Activated CD4-positive, alpha-beta T cell treated with anti-CD3 and anti-CD28 coated beads, Interleukin-2, Interleukin-4, amounts not matched to agents 100 ng/mL and 50 ng/mL, durations not matched to agents 16 hours and 8 hours (primary cell): Measurements from ENCODE around the gene SGF29.
"Not testable (repeated sequence)": the region's sequence is repeated elsewhere in the genome, so short reads cannot be mapped to it uniquely, and the experiment has no call there.

Experiments used
- DNase-seq: peaks from one replicate; pipeline ENCODE4 v3.0.0-alpha.2; 2020; ENCODE audit warnings: low spot score

Gene SGF29

DNA sequence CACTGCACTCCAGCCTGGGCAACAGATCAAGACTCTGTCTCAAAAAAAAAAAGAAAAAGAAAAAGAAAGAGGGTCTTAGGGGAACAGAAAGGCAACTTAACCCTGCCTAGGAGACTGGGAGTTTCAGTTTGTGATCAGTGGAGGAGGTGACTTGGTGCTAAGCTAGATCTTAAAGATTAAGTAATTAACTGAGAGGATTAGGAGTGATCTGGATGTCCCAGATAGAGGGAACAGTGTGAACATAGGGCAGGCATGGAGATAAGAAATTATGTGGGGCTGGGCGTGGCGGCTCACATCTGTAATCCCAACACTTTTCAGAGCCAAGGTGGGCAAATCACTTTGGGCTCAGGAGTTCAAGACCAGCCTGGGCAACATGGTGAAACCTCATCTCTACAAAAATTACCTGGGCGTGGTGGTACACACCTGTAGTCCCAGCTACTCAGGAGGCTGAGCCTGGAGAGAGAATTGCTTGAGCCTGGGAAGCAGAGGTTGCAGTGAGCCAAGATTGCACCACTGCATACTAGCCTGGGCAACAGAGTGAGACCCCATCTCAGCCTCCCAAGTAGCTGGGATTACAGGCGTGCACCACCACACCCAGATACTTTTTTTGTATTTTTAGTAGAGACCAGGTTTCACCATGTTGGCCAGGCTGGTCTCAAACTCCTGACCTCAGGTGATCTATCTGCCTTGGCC lies 12.7 kb downstream of the SGF29 start:
- not testable (repeated sequence) for DNase-seq

DNA sequence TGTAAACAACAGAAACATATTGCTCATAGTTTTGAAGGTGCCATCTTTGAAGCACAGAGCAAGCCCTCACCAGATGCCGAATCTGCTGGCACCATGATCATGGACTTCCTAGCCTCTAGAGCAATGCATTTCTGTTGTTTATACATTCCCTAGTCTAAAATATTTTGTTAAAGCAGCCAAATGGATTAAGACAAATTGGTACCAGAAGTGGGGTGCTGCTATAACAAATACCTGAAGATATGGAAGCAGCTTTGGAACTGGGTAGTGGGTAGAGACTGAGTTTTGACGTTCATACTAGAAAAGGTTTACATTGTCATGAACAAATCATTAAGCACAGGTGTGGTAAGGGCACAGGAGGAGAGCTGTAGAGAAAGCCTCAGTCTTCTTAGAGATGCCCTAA lies 13.6 kb downstream of the SGF29 start:
- DNase-seq: no peak

DNA sequence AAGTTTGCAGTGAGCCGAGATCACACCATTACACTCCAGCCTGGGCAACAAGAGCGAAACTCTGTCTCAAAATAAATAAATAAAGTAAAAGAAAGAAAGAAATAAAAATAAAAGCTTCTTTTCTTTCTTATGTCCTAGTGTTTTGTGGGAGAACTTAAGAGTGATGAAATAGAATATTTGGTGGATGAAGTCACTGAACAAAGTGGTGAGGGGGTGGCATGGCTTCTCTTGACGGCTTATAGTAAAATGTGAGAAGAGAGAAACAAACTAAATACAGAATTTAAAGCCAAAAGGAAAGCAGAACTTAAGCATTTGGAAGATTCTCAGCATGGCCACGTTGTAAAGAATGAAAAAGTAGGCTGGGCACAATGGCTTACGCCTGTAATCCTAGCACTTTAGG lies 15.3 kb downstream of the SGF29 start:
- DNase-seq: no peak

DNA sequence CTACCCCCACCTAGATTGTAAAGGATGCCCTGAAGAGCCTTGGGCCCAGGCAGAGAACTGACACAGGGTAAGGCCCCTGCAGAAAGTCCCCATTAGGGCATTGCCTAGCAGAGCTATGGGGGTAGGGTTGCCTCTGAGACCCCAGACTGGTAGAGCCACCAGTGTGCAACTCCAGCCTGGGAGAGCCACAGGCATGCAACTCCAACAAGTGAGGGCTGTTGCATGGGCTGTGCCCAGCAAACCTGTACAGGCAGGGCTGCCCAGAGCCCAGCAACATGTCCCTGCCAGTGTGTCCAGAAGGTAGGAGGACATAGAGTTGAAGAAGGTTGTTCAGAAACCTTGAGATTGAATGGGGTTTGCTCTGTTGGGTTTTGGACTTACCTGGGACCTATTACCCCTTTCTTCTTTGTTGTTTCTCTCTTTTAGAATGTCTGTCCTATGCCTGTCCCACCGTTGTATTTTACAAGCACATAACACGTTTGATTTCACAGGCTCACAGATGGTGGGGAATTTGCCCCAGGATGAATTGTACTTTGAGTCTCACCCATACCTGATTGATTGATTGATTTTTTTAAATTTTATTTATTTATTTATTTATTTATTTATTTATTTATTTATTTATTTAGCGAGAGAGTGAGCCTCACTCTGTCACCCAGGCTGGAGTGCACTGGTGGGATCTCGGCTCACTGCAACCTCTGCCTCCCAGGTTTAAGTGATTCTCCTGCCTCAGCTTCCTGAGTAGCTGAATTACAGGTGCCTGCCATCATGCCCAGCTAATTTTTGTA lies 16.4 kb downstream of the SGF29 start:
- no peak for DNase-seq

DNA sequence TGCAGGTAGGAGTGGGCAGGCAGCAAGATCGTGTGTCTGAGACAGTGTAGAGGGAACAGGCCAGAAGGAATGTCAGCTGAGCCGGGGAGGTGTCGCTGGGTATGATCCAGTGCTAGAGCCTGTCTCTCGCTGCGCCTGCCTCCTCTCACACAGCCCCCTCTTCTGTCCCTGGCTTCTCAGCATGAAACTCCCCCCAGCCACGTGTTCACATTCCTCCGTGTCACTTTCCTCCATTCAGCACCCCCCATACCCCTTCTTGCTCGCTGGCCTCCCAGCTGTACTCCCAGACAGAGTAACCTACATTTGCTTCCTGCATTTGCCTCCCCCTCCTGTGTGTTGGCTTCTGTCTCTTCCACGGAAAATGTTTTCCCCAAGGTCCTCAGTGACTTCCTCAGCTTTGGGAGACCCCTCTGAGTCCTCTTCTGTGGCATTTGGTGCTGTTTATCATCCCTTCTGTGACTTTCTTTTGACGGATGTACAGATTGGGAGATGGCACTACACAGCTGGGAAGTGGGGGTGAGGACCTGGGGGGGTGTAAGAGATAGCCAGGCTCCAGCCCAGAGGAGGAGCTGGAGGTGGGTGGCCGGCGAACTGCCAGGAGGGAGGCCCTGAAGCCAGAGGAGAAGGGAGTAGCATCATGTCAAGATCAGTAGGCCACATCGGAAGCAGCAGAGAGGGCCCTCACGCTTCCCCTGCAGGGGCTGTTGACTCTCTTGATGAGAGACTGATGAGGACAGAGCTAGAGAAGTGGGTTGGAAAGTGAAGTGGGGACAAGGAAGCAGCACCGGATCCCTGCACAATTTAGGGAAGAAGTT lies 19.2 kb downstream of the SGF29 start:
- DNase-seq: no peak

DNA sequence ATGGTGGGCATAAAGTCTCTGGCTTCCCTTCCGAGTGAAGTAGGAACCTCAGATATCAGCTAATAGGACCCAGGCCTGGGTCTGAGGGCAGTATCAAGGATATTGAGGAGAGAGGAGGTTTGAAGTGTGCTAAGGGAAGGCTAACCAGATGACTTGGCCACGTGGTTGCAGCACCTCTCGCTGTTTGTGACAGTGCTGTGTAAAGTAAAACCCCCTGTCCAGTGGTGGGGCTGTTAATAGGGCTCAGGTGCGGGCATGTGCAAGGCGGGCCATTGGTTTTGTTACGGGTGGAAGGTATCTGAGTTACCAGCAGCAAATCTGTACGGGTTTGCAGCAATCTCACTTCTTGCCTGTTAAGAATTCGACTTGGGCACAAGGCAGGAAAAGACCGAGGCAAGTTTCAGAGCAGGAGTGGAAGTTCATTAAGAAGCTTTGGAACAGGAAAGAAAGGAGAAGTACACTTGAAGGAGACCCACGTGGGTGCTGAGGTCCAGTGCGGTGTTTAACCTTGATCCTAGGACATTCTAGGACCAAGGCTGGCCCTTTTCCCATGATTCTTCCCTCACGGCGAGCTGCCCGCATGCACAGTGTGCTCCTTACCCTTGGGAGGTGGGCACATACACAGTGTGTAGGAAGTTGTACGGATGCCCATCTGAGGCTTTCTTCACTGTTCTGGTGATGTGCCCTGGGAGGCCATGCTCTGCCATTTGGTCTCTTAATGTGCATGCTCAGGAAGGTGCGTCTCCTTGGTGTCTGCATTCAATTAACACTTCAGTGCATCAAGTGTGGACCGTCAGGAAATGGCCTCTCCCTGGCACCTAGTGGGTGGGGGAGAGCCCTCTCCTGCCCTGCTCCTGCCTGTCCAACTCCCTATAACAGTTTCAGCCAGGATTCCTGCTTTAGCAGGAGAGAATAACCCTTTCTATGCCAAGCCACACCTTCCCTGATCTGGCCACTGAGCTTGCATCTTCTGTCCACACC lies 20.3 kb downstream of the SGF29 start:
- DNase-seq: no peak

DNA sequence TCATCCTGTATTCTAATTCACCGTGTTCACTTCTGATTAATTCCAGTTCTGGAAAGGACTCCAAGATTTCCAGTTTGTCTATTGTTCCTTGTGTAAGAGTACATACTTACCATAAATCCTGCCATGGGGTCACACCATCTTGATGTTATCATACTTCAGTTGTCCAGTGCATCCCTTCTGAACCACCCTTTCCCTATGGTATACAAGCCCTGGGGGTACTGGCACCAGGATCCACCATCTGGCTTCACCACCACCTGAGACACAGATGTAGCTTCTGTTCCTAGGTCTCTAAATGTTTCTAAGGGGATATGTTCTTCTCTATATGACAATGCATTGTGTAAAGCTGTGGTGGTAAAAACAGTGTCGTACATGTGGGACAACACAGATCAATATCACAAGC lies 21.2 kb downstream of the SGF29 start:
- no peak for DNase-seq

DNA sequence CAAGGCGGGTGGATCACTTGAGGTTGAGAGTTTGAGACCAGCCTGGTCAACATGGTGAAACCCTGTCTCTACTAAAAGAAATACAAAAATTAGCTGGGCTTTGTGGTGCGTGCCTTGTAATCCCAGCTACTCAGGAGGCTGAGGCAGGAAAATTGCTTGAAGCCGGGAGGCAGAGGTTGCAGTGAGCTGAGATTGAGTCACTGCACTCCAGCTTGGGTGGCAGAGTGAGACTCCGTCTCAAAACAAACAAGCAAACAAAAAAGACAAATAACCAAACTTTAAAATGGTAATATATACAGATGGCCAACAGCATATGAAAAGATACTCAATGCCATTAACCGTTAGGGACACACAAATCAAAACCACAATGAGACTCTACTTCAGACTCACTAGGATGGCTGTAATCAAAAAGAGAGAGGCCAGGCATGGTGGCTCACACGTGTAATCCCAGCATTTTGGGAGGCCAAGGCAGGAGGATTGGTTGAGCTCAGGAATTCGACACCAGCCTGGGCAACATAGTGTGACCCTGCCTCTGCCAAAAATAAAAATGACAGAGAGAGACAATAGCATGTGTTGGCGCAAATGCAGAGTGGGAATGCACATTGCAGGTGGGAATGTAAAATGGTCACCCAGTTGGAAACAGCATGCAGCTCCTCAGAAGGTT lies 21.9 kb downstream of the SGF29 start:
- no peak for DNase-seq

DNA sequence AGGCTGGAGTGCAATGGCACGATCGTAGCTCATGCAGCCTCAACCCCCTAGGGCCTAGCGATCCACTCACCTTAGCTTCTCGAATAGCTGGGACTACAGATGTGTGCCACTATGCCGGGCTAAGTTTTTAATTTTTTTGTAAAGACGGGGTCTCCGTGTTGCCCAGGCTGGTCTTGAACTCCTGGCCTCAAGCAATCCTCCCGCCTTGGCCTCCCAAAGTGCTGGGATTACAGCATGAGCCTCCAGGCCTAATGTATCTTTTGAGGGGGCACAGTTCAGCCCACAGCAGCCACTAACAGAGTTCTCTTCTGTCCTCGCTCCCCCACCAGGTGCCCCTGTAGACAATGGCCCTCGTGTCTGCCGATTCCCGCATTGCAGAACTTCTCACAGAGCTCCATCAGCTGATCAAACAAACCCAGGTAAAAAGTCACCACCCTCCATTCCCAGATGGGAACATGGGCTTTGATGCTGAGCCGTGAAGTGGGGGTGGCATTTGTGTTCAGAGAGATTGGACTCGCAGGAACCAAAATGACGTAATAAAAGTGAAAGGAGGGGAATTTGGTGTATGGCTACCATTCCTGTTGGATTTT lies 27.1 kb downstream of the SGF29 start:
- DNase-seq: no peak

DNA sequence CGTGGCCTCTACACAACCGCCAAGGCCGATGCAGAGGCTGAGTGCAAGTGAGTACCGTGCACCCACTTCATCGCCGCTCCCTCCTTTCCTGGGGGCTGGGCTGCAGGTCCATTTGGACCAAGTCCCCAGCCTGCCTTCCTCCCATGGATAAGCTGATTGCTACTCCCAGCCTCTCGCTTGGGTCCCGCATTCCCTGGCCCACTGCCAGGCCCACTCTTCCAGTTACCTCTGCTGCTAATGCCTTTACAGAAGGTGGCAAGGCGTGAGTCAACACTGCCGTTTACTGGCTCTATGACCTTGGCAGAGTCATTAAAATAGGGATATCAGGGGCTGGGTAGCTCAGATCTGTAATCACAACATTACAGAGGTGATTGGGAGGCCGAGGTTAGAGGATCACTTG lies 32.0 kb downstream of the SGF29 start:
- DNase-seq: no peak

DNA sequence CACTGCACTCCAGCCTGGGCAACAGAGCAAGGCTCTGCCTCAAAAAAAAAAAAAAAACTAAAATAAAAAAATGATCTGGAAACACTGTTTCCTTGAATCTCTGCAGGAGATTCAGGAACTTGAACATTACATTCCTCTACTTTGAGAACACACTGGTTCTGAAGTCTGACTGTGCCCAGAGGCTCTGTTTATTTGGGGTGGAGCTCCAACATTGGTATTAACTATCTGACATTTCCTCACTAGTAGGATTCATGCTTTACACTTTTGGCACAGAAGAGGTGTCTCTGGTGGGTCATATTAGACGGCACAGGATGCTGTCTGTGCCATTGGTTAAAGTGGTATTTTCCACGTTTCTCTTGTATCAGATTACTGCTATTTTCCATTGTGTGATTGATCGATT lies 32.7 kb downstream of the SGF29 start:
- no peak for DNase-seq

DNA sequence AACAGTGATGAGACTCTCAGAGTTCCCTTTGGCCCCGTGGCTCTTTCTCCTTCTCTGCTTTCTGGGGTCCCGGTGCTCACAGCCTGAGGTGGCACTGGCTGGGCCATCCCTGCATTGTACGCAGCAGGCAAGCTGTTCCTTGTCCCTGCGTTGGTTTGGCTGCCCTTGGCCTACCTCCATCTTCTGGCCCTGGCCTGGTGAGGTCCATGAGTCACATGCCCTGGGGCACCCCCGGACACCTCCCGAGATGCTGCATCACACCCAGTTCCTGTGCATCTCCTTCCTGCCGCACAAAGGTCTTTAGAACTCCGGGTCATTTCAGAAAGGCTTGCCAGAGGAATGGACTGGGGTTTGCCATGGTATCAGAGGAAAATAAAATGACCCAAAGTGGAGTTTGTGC lies 33.7 kb downstream of the SGF29 start:
- no peak for DNase-seq

DNA sequence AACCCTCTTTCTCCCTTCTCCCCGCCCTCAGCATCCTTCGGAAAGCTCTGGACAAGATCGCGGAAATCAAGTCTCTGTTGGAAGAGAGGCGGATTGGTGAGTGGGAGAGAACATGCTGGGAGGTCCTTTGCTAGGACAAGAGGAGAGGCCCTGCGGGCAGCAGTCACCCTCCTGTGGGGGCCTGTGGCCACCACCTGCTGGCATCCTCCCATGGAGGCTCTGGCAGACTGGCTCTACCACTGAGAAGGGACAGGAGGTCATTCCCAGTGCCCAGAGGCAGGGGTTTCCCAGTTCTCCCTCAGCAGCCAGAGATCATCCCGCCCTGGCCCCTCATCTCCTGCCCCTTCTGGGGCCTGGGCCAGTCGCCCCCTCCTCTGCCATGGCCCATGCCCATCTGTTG lies 35.3 kb downstream of the SGF29 start:
- no peak for DNase-seq

DNA sequence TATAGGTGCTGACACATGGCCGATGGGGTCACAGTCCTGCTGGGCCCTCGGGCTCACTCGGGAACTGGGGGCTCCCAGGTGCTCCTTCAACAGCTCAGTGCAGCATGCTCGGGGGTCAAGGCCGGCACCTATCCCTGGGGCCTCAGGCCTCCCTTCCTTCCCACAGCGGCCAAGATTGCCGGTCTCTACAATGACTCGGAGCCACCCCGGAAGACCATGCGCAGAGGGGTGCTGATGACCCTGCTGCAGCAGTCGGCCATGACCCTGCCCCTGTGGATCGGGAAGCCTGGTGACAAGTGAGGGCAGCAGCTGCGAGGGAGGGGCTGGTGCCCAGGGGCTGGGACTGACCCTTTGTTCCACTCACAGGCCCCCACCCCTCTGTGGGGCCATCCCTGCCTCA lies 36.2 kb downstream of the SGF29 start:
- DNase-seq: no peak

DNA sequence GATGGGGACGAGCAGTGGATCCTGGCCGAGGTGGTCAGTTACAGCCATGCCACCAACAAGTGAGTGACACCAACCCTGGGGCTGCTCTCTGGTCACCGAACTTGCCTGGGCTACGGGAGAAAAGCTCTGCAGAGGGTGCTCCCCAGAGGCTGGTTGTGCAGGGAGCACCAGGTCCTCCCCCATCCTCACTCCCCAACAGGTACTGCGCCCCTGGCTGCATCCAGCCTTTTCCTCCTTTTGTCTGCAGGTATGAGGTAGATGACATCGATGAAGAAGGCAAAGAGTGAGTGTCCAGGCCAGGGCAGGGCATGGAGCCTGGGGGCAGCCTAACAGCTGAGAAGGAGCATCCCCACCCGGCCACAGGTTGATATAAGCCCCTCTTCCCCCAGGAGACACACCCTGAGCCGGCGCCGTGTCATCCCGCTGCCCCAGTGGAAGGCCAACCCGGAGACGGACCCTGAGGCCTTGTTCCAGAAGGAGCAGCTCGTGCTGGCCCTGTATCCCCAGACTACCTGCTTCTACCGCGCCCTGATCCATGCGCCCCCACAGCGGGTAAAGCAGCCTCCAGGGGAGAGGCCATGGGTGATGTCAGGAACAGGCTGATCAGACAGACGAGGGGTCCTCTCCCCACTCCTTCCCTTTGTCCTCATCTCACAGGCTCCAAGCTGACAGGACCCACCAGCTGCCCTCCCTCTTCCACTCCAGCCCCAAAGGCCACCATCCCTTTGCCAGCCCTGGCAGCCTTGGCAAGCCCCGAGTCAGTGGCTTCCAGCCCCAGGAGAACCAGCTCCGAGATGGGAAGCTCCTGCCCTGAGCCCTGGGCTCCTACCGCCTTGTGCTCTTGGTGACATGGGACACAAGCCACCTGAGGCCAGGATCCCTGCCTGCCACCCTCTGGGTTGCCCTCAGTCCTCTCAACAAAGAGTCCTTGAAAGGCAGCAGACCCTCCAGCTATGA lies 36.9 kb downstream of the SGF29 start:
- no peak for DNase-seq

DNA sequence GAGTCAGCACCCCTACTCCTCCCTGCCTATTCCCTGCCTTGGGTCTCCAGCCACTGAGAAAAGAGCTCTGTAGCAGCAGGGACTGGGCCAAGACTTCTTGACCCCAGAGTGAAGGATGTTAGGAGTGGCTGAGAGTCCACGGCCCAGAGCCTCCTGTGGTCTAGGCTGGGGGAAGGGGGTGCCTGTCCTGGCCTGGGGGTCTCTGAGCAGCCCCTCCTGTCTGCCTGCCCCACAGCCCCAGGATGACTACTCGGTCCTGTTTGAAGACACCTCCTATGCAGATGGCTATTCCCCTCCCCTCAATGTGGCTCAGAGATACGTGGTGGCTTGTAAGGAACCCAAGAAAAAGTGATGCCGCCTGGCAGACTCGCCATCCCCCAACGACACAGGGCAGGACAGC lies 37.6 kb downstream of the SGF29 start:
- DNase-seq: no peak

DNA sequence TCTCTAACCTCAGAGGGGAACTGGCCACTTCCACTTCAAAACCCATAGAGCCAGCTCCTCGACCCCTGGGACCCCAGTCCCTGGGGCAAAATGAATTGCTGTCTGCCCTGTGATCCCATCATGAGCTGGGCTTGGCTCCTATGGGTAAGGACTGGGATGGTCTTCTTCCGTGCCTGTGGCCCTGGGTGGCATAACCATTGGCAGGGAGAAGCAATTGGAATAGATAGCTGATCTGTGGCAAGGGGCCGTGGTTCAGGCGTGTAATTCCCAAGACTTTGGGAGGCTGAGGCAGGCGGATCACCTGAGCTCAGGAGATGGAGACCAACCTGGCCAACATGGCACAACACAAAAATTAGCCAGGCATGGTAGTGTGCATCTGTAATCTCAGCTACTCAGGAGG lies 38.8 kb downstream of the SGF29 start:
- DNase-seq: no peak

DNA sequence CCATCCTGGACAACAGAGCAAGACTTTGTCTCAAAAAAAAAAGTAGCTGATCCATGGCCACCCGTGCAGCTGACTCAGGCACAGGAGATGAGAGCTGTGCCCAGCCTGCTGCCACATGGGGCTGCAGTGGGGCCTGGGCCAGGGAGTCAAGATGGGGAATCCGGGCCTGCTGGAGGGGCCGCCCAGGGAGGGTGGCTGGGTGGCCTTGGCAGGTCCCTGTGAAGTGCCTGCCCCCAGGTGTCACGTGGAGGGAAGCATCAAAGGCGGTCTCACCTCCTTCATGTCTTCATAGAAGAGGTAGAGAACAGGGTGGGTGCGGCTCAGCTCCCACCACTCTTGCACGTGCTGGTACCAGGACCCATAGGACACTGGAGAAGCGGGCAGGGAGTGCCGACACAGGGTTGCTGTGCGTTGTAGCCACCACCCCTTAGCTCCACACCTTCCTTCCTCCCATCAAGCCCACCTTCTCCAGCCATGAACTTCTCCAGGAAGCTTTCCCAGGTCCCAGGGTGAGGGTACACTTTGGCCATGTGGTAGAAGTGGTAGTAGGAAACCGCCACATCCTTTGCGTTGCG lies 39.3 kb downstream of the SGF29 start:
- no peak for DNase-seq

DNA sequence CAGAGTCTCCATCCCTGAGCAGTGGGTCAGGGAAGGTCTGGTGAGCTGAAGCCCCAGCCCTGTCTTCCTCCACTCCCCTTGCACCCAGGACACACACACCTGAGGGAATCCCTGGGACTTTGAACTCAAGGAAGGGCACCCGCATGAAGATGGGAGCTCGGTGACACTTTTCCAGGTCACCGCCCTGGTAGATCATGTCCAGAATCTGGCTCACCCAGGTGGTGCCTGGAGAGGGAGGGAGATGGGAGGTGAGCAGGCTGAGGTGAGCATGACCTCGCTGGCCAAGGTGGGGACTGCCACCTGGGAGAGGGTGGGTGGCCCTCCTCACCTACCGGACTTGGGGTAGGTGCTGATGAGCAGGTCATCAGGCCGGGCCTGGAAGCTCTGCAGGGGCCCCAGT lies 41.7 kb downstream of the SGF29 start:
- DNase-seq: not testable (repeated sequence)
